K562 treated with DMSO at 1 percent for 48 hours (cell line): ENCODE measurements around the gene SLC6A17. TPM values are rescaled to one million over a fixed set of nuclear protein-coding genes. Genes with fewer than 3 reads are reported as not detected.

Experiments
- total RNA-seq: library from RNA; unstranded; fragments of 300-600 nt; gene quantifications from 2 replicates; pipeline ENCODE4 v1.2.3, GENCODE V29; 2022; ENCODE audit warnings: low replicate concordance; ENCODE audit errors: extremely low read depth

Gene SLC6A17
- total RNA-seq, result not detected in 2 replicates

GRCh38 chr1:110150330-110151174, at the start of gene SLC6A17:
TSS of gene SLC6A17 (plus strand) at chr1:110150494. CDS start at chr1:110166930, 16,436 bp downstream.

GRCh38 chr1:110112143-110112542, 38.2 kb upstream of the SLC6A17 start, which contains the start of gene UBL4B:
TSS of gene UBL4B (plus strand) at chr1:110112443. CDS start at chr1:110112535, 92 bp downstream.

GRCh38 chr1:110209715-110210603, 59.7 kb downstream of the SLC6A17 start, which contains the start of gene KCNC4:
TSS of gene KCNC4 (plus strand) at chr1:110210314. CDS start at chr1:110211500, 1,186 bp downstream.

Other genes with a start within 250 kb of the SLC6A17 start
- not detected in 2 replicates for gene CSF1, start 239.6 kb upstream of the SLC6A17 start, total RNA-seq
- gene AHCYL1, start 165.7 kb upstream of the SLC6A17 start, total RNA-seq, result not detected in 2 replicates
- not detected in 2 replicates for gene STRIP1, start 115.9 kb upstream of the SLC6A17 start, total RNA-seq
- not detected in 2 replicates for gene ALX3, start 79.8 kb upstream of the SLC6A17 start, total RNA-seq
- not detected in 2 replicates for gene UBL4B, start 38.1 kb upstream of the SLC6A17 start, total RNA-seq
- gene KCNC4, start 59.8 kb downstream of the SLC6A17 start, total RNA-seq, result not detected in 2 replicates
- not detected in 2 replicates for gene RBM15, start 188.9 kb downstream of the SLC6A17 start, total RNA-seq
- not detected in 2 replicates for gene SLC16A4, start 240.5 kb downstream of the SLC6A17 start, total RNA-seq